Bronchial epithelial cell (primary cell): ENCODE measurements around the gene TM4SF18. TPM values are rescaled to one million over a fixed set of nuclear protein-coding genes. Genes with fewer than 3 reads are reported as not detected.

Experiments
- DNase-seq: peaks from one replicate; pipeline ENCODE4 v3.0.0-alpha.2; 2010; ENCODE audit warnings: low read depth
- FAIRE-seq: peaks from 2 replicates; lab custom pipeline; 2011; peaks lifted over from hg19 to GRCh38; lab: Jason Lieb, UNC
- H3K27me3 ChIP-seq: 2 replicates; pipeline ENCODE4 v1.5.1; 2011; ENCODE audit warnings: low read length; ENCODE audit not compliant: control insufficient read depth, insufficient read depth
- H3K36me3 ChIP-seq: 2 replicates; pipeline ENCODE4 v1.5.1; 2011; ENCODE audit warnings: low read length; ENCODE audit not compliant: control insufficient read depth, insufficient read depth
- H3K4me3 ChIP-seq: 2 replicates; pipeline ENCODE4 v1.5.1; 2011; ENCODE audit warnings: mild to moderate bottlenecking, low read depth, low read length, control low read depth
- CTCF ChIP-seq: IDR thresholded peaks from 2 replicates; pipeline ENCODE4 v1.5.1; 2011; ENCODE audit warnings: mild to moderate bottlenecking, moderate library complexity, low read length, control low read depth, inconsistent platforms; ENCODE audit not compliant: insufficient read depth, severe bottlenecking
- total RNA-seq: library from RNA; depleted of rRNA; stranded (reverse); fragments of >200 nt; gene quantifications from 2 replicates; pipeline ENCODE4 v1.2.1, GENCODE V29; 2014

The TM4SF18 gene
- total RNA-seq, 1 donor from 2014 or later: not detected

GRCh38 chr3:149378478-149379309 lies 45.3 kb upstream of the TM4SF18 start:
- Histone ChIP-seq H3K27me3 (no peaks in the 10 kb centered on the region), H3K4me3 (no peak overlapping the region), H3K36me3 (no peaks in the 10 kb centered on the region)
- FAIRE-seq (no peak), DNase-seq (no peak)
- no peak for TF ChIP-seq CTCF

- peak; percentile 99 for DNase-seq
These were observed 44.2 kb upstream of the TM4SF18 start, which contains the start of gene TM4SF1 for GRCh38 chr3:149377408-149378364. Gene TM4SF1 (minus strand): TSS chr3:149377649. CDS start chr3:149377547, 102 bp downstream.

GRCh38 chr3:149376718-149377407 lies 43.4 kb upstream of the TM4SF18 start:
- no peak for FAIRE-seq
- Histone ChIP-seq H3K4me3 (peak overlapping the region; percentile 62), H3K27me3 (no peaks in the 10 kb centered on the region), H3K36me3 (peaks cover 3% of the 10 kb centered on the region)
- no peak for TF ChIP-seq CTCF
- no peak for DNase-seq

More at GRCh38 chr3:149377408-149378364, 44.2 kb upstream of the TM4SF18 start, which contains the start of gene TM4SF1:
- no peak for TF ChIP-seq CTCF
- FAIRE-seq: no peak
- peak within 1 kb of the TSS; percentile 62 for H3K4me3 ChIP-seq
- peaks cover 1% of the 10 kb centered on the region for H3K36me3 ChIP-seq
- no peaks in the 10 kb centered on the region for H3K27me3 ChIP-seq

- peak; percentile 51 for DNase-seq
- Histone ChIP-seq H3K36me3 (peaks cover 3% of the 10 kb centered on the region), H3K4me3 (no peak overlapping the region), H3K27me3 (no peaks in the 10 kb centered on the region)
- TF ChIP-seq CTCF: no peak
- FAIRE-seq: no peak
These were observed 42.2 kb upstream of the TM4SF18 start for GRCh38 chr3:149375501-149376196.
